ENCODE results near the gene CAMTA1. TPM values are rescaled to one million over a fixed set of nuclear protein-coding genes. Genes with fewer than 3 reads are reported as not detected.

CAMTA1 gene
- total RNA-seq, 1 donor from 2014 or later = 77.6 TPM

- Histone ChIP-seq H3K4me2 (ENCODE audit: low read length) (peak overlapping the region; percentile 87), H2AFZ (ENCODE audit: low read depth, low read length) (peak overlapping the region; percentile 64), H3K36me3 (ENCODE audit: insufficient read depth, low read length) (peaks cover 25% of the 10 kb centered on the region), H3K9ac (ENCODE audit: low read length) (peak overlapping the region; percentile 73), H4K20me1 (ENCODE audit: insufficient read depth, low read length) (peaks cover 3% of the 10 kb centered on the region), H3K4me1 (ENCODE audit: insufficient read depth, low read length) (peaks cover 9% of the 10 kb centered on the region), H3K9me3 (ENCODE audit: insufficient read depth, low read depth, low read length) (no peaks in the 10 kb centered on the region), H3K4me3 (ENCODE audit: insufficient read depth, low read depth, low read length) (peak overlapping the region; percentile 53), H3K27me3 (ENCODE audit: insufficient read depth, low read length) (no peaks in the 10 kb centered on the region), H3K79me2 (ENCODE audit: insufficient read depth, low read length) (no peaks in the 10 kb centered on the region), H3K27ac (ENCODE audit: low read depth, low read length) (no peak overlapping the region)
- peak overlapping the region; percentile 84 for H3K4me3 Mint-ChIP-seq (ENCODE audit: unreplicated experiment)
- peak overlapping the region; percentile 18 for H3K27ac Mint-ChIP-seq (ENCODE audit: unreplicated experiment)
- H3K4me1 Mint-ChIP-seq (ENCODE audit: low read depth, unreplicated experiment) = no peaks in the 10 kb centered on the region
- peak; percentile 18 for DNase-seq (ENCODE audit: low read depth)
- no peak for TF ChIP-seq EZH2 (IDR thresholded peaks at IDR 0.05; ENCODE audit: insufficient read depth, low read length)
- TF ChIP-seq, protein P1, sequence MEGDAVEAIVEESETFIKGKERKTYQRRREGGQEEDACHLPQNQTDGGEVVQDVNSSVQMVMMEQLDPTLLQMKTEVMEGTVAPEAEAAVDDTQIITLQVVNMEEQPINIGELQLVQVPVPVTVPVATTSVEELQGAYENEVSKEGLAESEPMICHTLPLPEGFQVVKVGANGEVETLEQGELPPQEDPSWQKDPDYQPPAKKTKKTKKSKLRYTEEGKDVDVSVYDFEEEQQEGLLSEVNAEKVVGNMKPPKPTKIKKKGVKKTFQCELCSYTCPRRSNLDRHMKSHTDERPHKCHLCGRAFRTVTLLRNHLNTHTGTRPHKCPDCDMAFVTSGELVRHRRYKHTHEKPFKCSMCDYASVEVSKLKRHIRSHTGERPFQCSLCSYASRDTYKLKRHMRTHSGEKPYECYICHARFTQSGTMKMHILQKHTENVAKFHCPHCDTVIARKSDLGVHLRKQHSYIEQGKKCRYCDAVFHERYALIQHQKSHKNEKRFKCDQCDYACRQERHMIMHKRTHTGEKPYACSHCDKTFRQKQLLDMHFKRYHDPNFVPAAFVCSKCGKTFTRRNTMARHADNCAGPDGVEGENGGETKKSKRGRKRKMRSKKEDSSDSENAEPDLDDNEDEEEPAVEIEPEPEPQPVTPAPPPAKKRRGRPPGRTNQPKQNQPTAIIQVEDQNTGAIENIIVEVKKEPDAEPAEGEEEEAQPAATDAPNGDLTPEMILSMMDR (IDR thresholded peaks at IDR 0.05; ENCODE audit: insufficient read depth, low read depth, low read length) = no peak
- FAIRE-seq = no peak
- H3K27me3 Mint-ChIP-seq (ENCODE audit: low read depth, unreplicated experiment) = no peaks in the 10 kb centered on the region
- no peaks in the 10 kb centered on the region for H3K9me3 Mint-ChIP-seq (ENCODE audit: unreplicated experiment)
- peaks cover 2% of the 10 kb centered on the region for H3K36me3 Mint-ChIP-seq (ENCODE audit: low read depth, unreplicated experiment)
These were observed 998.0 kb downstream of the CAMTA1 start for GRCh38 chr1:7783178-7783711.

- Histone ChIP-seq H3K9me3 (ENCODE audit: insufficient read depth, low read depth, low read length) (no peaks in the 10 kb centered on the region), H3K27ac (ENCODE audit: low read depth, low read length) (peak within 1 kb of the TSS; percentile 10), H3K9ac (ENCODE audit: low read length) (peak within 1 kb of the TSS; percentile 73), H4K20me1 (ENCODE audit: insufficient read depth, low read length) (peaks cover 3% of the 10 kb centered on the region), H3K36me3 (ENCODE audit: insufficient read depth, low read length) (peaks cover 21% of the 10 kb centered on the region), H3K79me2 (ENCODE audit: insufficient read depth, low read length) (no peaks in the 10 kb centered on the region), H2AFZ (ENCODE audit: low read depth, low read length) (peak within 1 kb of the TSS; percentile 80), H3K4me3 (ENCODE audit: insufficient read depth, low read depth, low read length) (peak within 1 kb of the TSS; percentile 53), H3K4me2 (ENCODE audit: low read length) (peak within 1 kb of the TSS; percentile 87), H3K4me1 (ENCODE audit: insufficient read depth, low read length) (peaks cover 9% of the 10 kb centered on the region), H3K27me3 (ENCODE audit: insufficient read depth, low read length) (no peaks in the 10 kb centered on the region)
- peak; percentile 88 for DNase-seq (ENCODE audit: low read depth)
- Mint-ChIP-seq H3K9me3 (ENCODE audit: unreplicated experiment) (no peaks in the 10 kb centered on the region), H3K36me3 (ENCODE audit: low read depth, unreplicated experiment) (no peaks in the 10 kb centered on the region), H3K27ac (ENCODE audit: unreplicated experiment) (peak within 1 kb of the TSS; percentile 18), H3K4me3 (ENCODE audit: unreplicated experiment) (peak within 1 kb of the TSS; percentile 84), H3K27me3 (ENCODE audit: low read depth, unreplicated experiment) (no peaks in the 10 kb centered on the region), H3K4me1 (ENCODE audit: low read depth, unreplicated experiment) (no peaks in the 10 kb centered on the region)
- no peak for FAIRE-seq
- no peak for TF ChIP-seq EZH2 (IDR thresholded peaks at IDR 0.05; ENCODE audit: insufficient read depth, low read length)
- TF ChIP-seq, protein P1 (IDR thresholded peaks at IDR 0.05; ENCODE audit: insufficient read depth, low read depth, low read length) = no peak
These were observed 998.7 kb downstream of the CAMTA1 start, which contains the start of gene PER3 for GRCh38 chr1:7783826-7784491. TSS of gene PER3 (plus strand) at chr1:7784291. CDS start at chr1:7784878, 587 bp downstream.

Measured in astrocyte (in vitro differentiated cells and primary cell).